ENCODE measurements around the gene FAM193A.

- TF ChIP-seq POLR2AphosphoS5 (IDR thresholded peaks at IDR 0.05; ENCODE audit: borderline replicate concordance, low read depth, low read length) (no peak), EZH2 (IDR thresholded peaks at IDR 0.05) (no peak)
These were observed 148.0 kb downstream of the FAM193A start for GRCh38 chr4:2684486-2684885.

Data from SK-N-MC (cell line).